RWPE2 (cell line): ENCODE data around the gene GNA14.

Experiments
- ATAC-seq: fragments of 200-7000 bp; cut with Tn5 transposase; 3 replicates; pipeline ENCODE4 v1.9.1; 2021; ENCODE audit warnings: low read depth
- DNase-seq: peaks from one replicate; pipeline ENCODE4 v3.0.0-alpha.2; 2020; ENCODE audit warnings: low spot score
- H3K27ac ChIP-seq: fragments of 450-650 bp; 2 replicates; pipeline ENCODE4 v1.5.1; 2017; ENCODE audit warnings: mild to moderate bottlenecking; ENCODE audit not compliant: poor library complexity, severe bottlenecking
- H3K27me3 ChIP-seq: fragments of 250-450 bp; sonication (Bioruptor Pico); 2 replicates; pipeline ENCODE4 v1.5.1; 2021; ENCODE audit warnings: mild to moderate bottlenecking, moderate library complexity; ENCODE audit not compliant: insufficient read depth, poor library complexity, severe bottlenecking
- H3K36me3 ChIP-seq: fragments of 250-450 bp; sonication (Bioruptor Pico); 2 replicates; pipeline ENCODE4 v1.5.1; 2020; ENCODE audit warnings: low read depth, mild to moderate bottlenecking, moderate library complexity
- H3K4me1 ChIP-seq: fragments of 250-450 bp; sonication (Bioruptor Pico); 2 replicates; pipeline ENCODE4 v1.5.1; 2021; ENCODE audit warnings: mild to moderate bottlenecking, moderate library complexity; ENCODE audit not compliant: insufficient read depth, poor library complexity, severe bottlenecking
- H3K4me3 ChIP-seq: fragments of 250-450 bp; sonication (Bioruptor Pico); 2 replicates; pipeline ENCODE4 v1.5.1; 2021; ENCODE audit warnings: mild to moderate bottlenecking, moderate library complexity; ENCODE audit not compliant: severe bottlenecking
- H3K9me3 ChIP-seq: fragments of 250-450 bp; sonication (Bioruptor Pico); 2 replicates; pipeline ENCODE4 v1.5.1; 2021; ENCODE audit warnings: mild to moderate bottlenecking, moderate library complexity; ENCODE audit not compliant: severe bottlenecking
- TF ChIP-seq, protein P1 (sequence below): fragments of 450-650 bp; IDR thresholded peaks from one replicate; pipeline ENCODE4 v1.5.1; 2017; ENCODE audit warnings: mild to moderate bottlenecking, moderate library complexity; ENCODE audit not compliant: poor library complexity, severe bottlenecking

The GNA14 gene

DNA sequence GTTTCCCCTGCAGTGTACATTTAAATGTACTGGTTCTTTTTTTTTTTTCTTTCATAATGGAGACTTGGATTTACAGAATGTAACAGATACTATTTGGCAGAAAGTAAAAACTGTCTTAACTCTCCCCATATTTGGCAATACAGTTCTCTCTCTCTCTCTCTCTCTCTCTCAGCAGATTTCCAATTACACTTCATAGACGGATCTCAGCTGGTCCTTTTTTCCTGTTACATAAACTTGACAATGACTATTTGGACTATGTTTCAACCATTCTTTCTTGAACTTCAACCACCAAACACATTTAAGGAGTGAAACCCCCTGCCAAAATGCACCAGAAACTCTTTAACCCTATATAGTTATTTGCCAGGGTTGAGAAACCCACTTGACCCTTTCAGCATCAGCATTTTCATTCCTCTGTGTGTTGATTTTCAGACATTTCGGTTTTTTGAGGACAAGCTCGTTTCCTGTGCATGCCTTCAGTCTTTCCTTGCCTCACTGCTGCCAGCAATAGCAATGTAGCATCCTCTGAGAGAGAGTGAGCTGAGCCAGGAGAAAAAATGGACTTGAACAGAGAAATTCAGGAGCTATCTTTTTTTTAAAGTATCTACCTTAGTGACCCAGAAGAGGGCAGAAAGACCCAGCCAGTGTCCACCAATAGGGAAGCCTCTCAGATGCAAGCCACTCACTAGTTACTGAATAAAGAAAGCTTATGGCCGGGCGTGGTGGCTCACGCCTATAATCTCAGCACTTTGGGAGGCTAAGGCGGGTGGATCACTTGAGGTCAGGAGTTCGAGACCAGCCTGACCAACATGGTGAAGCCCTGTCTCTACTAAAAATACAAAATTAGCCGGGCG lies 26.0 kb upstream of the GNA14 start:
- no peaks in the 10 kb centered on the region for H3K9me3 ChIP-seq
- DNase-seq (no peak), ATAC-seq (no peak)
- H3K36me3 ChIP-seq, result no peaks in the 10 kb centered on the region
- H3K27me3 ChIP-seq, result no peaks in the 10 kb centered on the region
- TF ChIP-seq, protein P1, sequence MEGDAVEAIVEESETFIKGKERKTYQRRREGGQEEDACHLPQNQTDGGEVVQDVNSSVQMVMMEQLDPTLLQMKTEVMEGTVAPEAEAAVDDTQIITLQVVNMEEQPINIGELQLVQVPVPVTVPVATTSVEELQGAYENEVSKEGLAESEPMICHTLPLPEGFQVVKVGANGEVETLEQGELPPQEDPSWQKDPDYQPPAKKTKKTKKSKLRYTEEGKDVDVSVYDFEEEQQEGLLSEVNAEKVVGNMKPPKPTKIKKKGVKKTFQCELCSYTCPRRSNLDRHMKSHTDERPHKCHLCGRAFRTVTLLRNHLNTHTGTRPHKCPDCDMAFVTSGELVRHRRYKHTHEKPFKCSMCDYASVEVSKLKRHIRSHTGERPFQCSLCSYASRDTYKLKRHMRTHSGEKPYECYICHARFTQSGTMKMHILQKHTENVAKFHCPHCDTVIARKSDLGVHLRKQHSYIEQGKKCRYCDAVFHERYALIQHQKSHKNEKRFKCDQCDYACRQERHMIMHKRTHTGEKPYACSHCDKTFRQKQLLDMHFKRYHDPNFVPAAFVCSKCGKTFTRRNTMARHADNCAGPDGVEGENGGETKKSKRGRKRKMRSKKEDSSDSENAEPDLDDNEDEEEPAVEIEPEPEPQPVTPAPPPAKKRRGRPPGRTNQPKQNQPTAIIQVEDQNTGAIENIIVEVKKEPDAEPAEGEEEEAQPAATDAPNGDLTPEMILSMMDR, result peak; percentile 11
- H3K27ac ChIP-seq, result no peak overlapping the region
- H3K4me3 ChIP-seq, result no peak overlapping the region
- H3K4me1 ChIP-seq, result no peaks in the 10 kb centered on the region

DNA sequence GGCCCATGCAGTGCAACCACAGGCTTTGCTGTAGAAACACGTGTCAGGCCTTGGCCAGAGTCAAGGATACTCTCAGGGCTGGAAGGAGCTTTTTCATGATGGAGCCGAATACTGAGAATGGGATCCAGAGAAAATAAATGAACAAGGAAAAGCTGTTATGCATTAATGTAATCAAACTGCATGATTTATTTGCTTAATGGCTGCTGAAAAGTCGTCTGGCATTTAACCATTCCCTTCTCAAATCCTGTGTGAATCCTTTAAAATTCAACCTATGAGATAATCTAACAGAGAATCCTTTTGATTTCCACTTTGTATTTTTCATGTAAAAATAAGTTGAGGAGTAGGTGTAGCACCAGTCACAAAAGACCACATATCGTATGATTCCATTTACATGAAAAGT lies 24.1 kb upstream of the GNA14 start:
- DNase-seq (no peak), ATAC-seq (no peak)
- H3K36me3 ChIP-seq, result no peaks in the 10 kb centered on the region
- H3K9me3 ChIP-seq, result no peaks in the 10 kb centered on the region
- H3K4me3 ChIP-seq, result no peak overlapping the region
- no peaks in the 10 kb centered on the region for H3K4me1 ChIP-seq
- no peak overlapping the region for H3K27ac ChIP-seq
- no peaks in the 10 kb centered on the region for H3K27me3 ChIP-seq
- TF ChIP-seq, protein P1, result no peak

DNA sequence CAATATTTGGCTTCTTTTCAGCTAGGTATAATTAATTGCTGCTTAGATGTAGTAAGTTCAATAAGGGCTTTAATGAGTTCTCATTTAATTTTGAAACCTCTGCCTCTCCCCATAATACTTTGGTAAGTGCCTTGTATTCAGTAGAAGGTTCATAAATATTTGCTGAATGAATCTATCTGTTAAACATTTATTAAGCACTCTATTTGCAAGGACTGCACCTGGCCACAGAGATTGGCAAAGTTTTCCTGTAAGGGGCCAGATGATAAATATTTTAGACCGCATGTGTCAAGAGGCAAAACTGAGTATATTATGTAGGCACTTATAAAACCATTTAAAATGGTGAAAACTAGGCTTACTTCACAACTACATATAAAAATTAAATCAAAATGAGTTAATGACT lies 19.0 kb upstream of the GNA14 start:
- H3K36me3 ChIP-seq, result no peaks in the 10 kb centered on the region
- DNase-seq (no peak), ATAC-seq (no peak)
- no peak overlapping the region for H3K4me3 ChIP-seq
- no peaks in the 10 kb centered on the region for H3K4me1 ChIP-seq
- TF ChIP-seq, protein P1, result no peak
- H3K9me3 ChIP-seq, result no peaks in the 10 kb centered on the region
- H3K27ac ChIP-seq, result no peak overlapping the region
- no peaks in the 10 kb centered on the region for H3K27me3 ChIP-seq

DNA sequence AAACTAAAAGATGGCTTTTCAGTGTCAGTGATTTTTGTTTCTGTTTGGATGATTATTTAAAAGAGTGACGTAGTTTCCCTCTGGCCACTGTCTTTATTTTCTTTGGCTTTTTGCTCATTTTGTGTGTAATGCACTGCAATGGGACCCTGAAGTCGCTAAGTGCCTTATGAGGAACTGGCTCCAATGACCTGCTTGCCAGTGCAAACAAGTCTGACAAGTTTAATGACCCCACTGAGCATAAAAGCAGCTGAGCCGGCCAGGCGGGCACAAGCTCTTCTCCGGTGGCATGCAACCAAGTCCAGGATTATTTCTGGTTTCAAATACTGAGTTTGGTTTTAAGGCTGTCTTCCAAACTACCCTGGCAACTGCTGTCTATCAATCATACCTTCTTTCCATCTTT lies 15.6 kb upstream of the GNA14 start:
- H3K27me3 ChIP-seq, result no peaks in the 10 kb centered on the region
- H3K36me3 ChIP-seq, result no peaks in the 10 kb centered on the region
- H3K4me1 ChIP-seq, result no peaks in the 10 kb centered on the region
- no peaks in the 10 kb centered on the region for H3K9me3 ChIP-seq
- TF ChIP-seq, protein P1, result no peak
- no peak for DNase-seq
- H3K4me3 ChIP-seq, result no peak overlapping the region
- no peak for ATAC-seq
- H3K27ac ChIP-seq, result no peak overlapping the region

DNA sequence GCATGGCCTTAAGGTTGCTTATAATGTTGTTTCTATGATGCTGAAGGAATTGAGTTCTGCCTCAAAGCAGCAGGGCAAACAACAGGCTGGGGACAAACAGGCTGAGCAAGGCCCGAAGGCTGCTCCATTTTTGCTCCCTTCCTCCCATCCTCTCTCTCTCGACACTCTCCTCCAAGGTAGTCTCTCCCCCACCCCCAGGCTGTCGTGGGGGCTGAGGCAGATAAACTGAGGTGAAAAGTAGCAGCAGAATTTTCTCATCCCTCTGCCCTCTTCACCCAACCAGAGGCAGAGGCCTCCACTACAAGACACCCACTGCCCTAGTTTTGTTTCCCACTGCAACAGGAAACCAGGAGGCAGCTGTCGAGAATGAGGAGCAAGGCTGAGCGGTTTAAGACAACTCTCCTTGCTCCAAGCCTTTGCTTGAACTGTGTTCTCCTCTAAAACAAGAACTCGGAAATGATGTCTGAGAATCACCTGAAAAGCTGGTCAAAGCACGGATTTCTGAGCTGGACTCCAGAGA lies 13.5 kb upstream of the GNA14 start:
- DNase-seq, result no peak

More for the DNA sequence above, 13.5 kb upstream of the GNA14 start:
- H3K4me3 ChIP-seq, result no peak overlapping the region
- no peaks in the 10 kb centered on the region for H3K36me3 ChIP-seq
- H3K27me3 ChIP-seq, result no peaks in the 10 kb centered on the region
- H3K27ac ChIP-seq, result no peak overlapping the region
- TF ChIP-seq, protein P1, result no peak
- no peaks in the 10 kb centered on the region for H3K4me1 ChIP-seq
- no peak for ATAC-seq
- no peaks in the 10 kb centered on the region for H3K9me3 ChIP-seq
